H1 (cell line): Measurements from ENCODE around the gene TMEM156. TPM values are rescaled to one million over a fixed set of nuclear protein-coding genes. Genes with fewer than 3 reads are reported as not detected.

Experiments used
- CTCF ChIA-PET: fragments of 300-600 bp; sonication (Branson Sonifier 250); formaldehyde crosslinking; loops from one replicate; lab custom pipeline; 2021; ENCODE audit not compliant: partially characterized antibody; lab: Charles Lee
- POLR2A ChIA-PET: fragments of 300-600 bp; sonication (Branson Sonifier 250); formaldehyde crosslinking; loops from one replicate; lab custom pipeline; 2021; ENCODE audit warnings: inconsistent platforms; ENCODE audit not compliant: partially characterized antibody; lab: Charles Lee
- DNase-seq, 2 experiments: peaks; one replicate each; pipeline versions ENCODE4 v3.0.0 to v3.0.0-alpha.2; 2010 to 2022; ENCODE audit warnings: low spot score in 2 of 2, low read depth in 1 of 2, mixed read lengths in 1 of 2
- FAIRE-seq: peaks from 2 replicates; lab custom pipeline; 2011; peaks lifted over from hg19 to GRCh38; lab: Jason Lieb, UNC
- H2AFZ ChIP-seq: 2 replicates; pipeline ENCODE4 v1.8.1; 2012; ENCODE audit warnings: low read length, inconsistent platforms
- H2AK5ac ChIP-seq: 2 replicates; pipeline ENCODE4 v1.6.1; 2013; ENCODE audit warnings: low read depth, low read length
- H2BK120ac ChIP-seq: replicated peaks from 2 replicates; pipeline ENCODE3; 2013; ENCODE audit warnings: low read depth, low read length, inconsistent platforms
- H2BK12ac ChIP-seq: 2 replicates; pipeline ENCODE4 v1.6.1; 2013; ENCODE audit warnings: low read depth, low read length
- H2BK15ac ChIP-seq: 2 replicates; pipeline ENCODE4 v1.6.1; 2013; ENCODE audit warnings: low read length
- H2BK20ac ChIP-seq: 2 replicates; pipeline ENCODE4 v1.6.1; 2013; ENCODE audit warnings: low read length
- H2BK5ac ChIP-seq: 2 replicates; pipeline ENCODE4 v1.6.1; 2013; ENCODE audit warnings: low read depth, low read length
- H3K14ac ChIP-seq: 2 replicates; pipeline ENCODE4 v1.6.1; 2013; ENCODE audit warnings: inconsistent platforms; ENCODE audit not compliant: insufficient read length
- H3K18ac ChIP-seq: 2 replicates; pipeline ENCODE4 v1.6.1; 2013; ENCODE audit warnings: low read length; ENCODE audit errors: extremely low read depth
- H3K23ac ChIP-seq: 2 replicates; pipeline ENCODE4 v1.6.1; 2013; ENCODE audit warnings: inconsistent platforms; ENCODE audit not compliant: insufficient read length
- H3K23me2 ChIP-seq: 2 replicates; pipeline ENCODE4 v1.6.1; 2013; ENCODE audit warnings: low read depth, low read length
- H3K27ac ChIP-seq: 2 replicates; pipeline ENCODE4 v1.6.1; 2011; ENCODE audit warnings: low read depth, low read length, inconsistent platforms
- H3K27me3 ChIP-seq, 4 experiments: replicated peaks in 1 of 4; 1 replicate in 1 of 4; 2 replicates in 3 of 4; pipeline versions ENCODE4 v1.6.1 to v1.8.1; 2011 to 2013; ENCODE audit warnings: low read length in 3 of 4, mild to moderate bottlenecking in 3 of 4, inconsistent platforms in 2 of 4, mixed read lengths in 2 of 4, moderate library complexity in 1 of 4; ENCODE audit not compliant: control insufficient read depth in 3 of 4, insufficient read depth in 3 of 4; ENCODE audit errors: extremely low read depth in 1 of 4
- H3K36me3 ChIP-seq, 4 experiments: 2 replicates each; pipeline versions ENCODE4 v1.6.1 to v1.8.1; 2011 to 2013; ENCODE audit warnings: mild to moderate bottlenecking in 4 of 4, low read length in 3 of 4, moderate library complexity in 2 of 4, control low read depth in 1 of 4, inconsistent platforms in 1 of 4; ENCODE audit not compliant: insufficient read depth in 4 of 4, control insufficient read depth in 2 of 4
- H3K4ac ChIP-seq: replicated peaks from 2 replicates; pipeline ENCODE3; 2013; ENCODE audit warnings: low read length, low read depth, mixed read lengths, inconsistent platforms; ENCODE audit not compliant: insufficient read length
- H3K4me1 ChIP-seq, 4 experiments: replicated peaks in 1 of 4; 1 replicate in 1 of 4; 2 replicates in 3 of 4; pipeline versions ENCODE4 v1.6.1 to v1.8.1; 2011 to 2013; ENCODE audit warnings: low read length in 3 of 4, inconsistent platforms in 2 of 4, mixed read lengths in 1 of 4; ENCODE audit not compliant: insufficient read depth in 4 of 4, control insufficient read depth in 3 of 4
- H3K4me2 ChIP-seq, 2 experiments: 2 replicates each; pipeline versions ENCODE4 v1.6.1 to v1.8.1; 2011 to 2013; ENCODE audit warnings: low read depth in 2 of 2, low read length in 2 of 2, control low read depth in 1 of 2, inconsistent platforms in 1 of 2, mild to moderate bottlenecking in 1 of 2; ENCODE audit not compliant: insufficient read depth in 1 of 2
- H3K4me3 ChIP-seq, 4 experiments: fragments of 200-600, 300-600 bp in 1 of 4; sonication (generic), shearing (Covaris generic), sonication (Bioruptor Twin) in 1 of 4; 2 replicates each; pipeline versions ENCODE4 v1.5.1 to v1.8.1; 2011 to 2016; ENCODE audit warnings: low read length in 4 of 4, low read depth in 3 of 4, control low read depth in 2 of 4, inconsistent platforms in 2 of 4, mild to moderate bottlenecking in 2 of 4, mixed read lengths in 1 of 4, moderate library complexity in 1 of 4; ENCODE audit not compliant: insufficient read depth in 2 of 4; ENCODE audit errors: extremely low read depth in 1 of 4
- H3K56ac ChIP-seq: replicated peaks from 2 replicates; pipeline ENCODE3; 2013; ENCODE audit warnings: low read depth, mild to moderate bottlenecking, mixed read lengths, low read length, inconsistent platforms; ENCODE audit not compliant: insufficient read length
- H3K79me1 ChIP-seq: 2 replicates; pipeline ENCODE4 v1.6.1; 2013; ENCODE audit warnings: low read depth, low read length, control low read depth
- H3K79me2 ChIP-seq, 2 experiments: 2 replicates each; pipeline versions ENCODE4 v1.6.1 to v1.8.1; 2012 to 2013; ENCODE audit warnings: low read length in 2 of 2, mild to moderate bottlenecking in 2 of 2, inconsistent platforms in 1 of 2; ENCODE audit not compliant: insufficient read depth in 2 of 2, control insufficient read depth in 1 of 2
- H3K9ac ChIP-seq, 4 experiments: replicated peaks in 1 of 4; 1 replicate in 1 of 4; 2 replicates in 3 of 4; pipeline versions ENCODE4 v1.6.1 to v1.8.1; 2011 to 2013; ENCODE audit warnings: low read depth in 3 of 4, low read length in 3 of 4, control low read depth in 2 of 4, mild to moderate bottlenecking in 2 of 4, moderate library complexity in 2 of 4, inconsistent platforms in 1 of 4; ENCODE audit errors: extremely low read depth in 1 of 4
- H3K9me3 ChIP-seq, 2 experiments: 2 replicates each; pipeline versions ENCODE4 v1.6.1 to v1.8.1; 2012 to 2013; ENCODE audit warnings: mild to moderate bottlenecking in 2 of 2, moderate library complexity in 2 of 2, control low read depth in 1 of 2, inconsistent platforms in 1 of 2, low read depth in 1 of 2, low read length in 1 of 2, mixed read lengths in 1 of 2; ENCODE audit not compliant: insufficient read depth in 2 of 2
- H4K20me1 ChIP-seq, 2 experiments: replicated peaks in 1 of 2; 2 replicates each; pipeline versions ENCODE3 to v1.8.1; 2011 to 2013; ENCODE audit warnings: inconsistent platforms in 2 of 2, low read length in 2 of 2, mild to moderate bottlenecking in 1 of 2; ENCODE audit not compliant: insufficient read depth in 2 of 2, control insufficient read depth in 1 of 2
- H4K5ac ChIP-seq: 2 replicates; pipeline ENCODE4 v1.6.1; 2013; ENCODE audit warnings: low read length, low read depth, mixed read lengths, inconsistent platforms; ENCODE audit not compliant: insufficient read length
- H4K8ac ChIP-seq: 2 replicates; pipeline ENCODE4 v1.8.0; 2013; ENCODE audit warnings: mild to moderate bottlenecking, moderate library complexity, low read length, inconsistent platforms; ENCODE audit not compliant: insufficient read depth; ENCODE audit errors: extremely low read depth
- H4K91ac ChIP-seq: replicated peaks from 2 replicates; pipeline ENCODE3; 2013; ENCODE audit warnings: low read length, mixed read lengths, inconsistent platforms; ENCODE audit not compliant: insufficient read length
- ASH2L ChIP-seq: fragments of 200-600, 300-600 bp; sonication (generic); IDR thresholded peaks from one replicate; pipeline ENCODE4 v1.7.1; 2017; ENCODE audit warnings: low read length
- ATF3 ChIP-seq: IDR thresholded peaks from 2 replicates; pipeline ENCODE4 v1.6.1; 2011; ENCODE audit warnings: low read depth, mild to moderate bottlenecking, low read length; ENCODE audit not compliant: insufficient read depth
- CBX8 ChIP-seq: fragments of 300-800, 300-1000 bp; sonication (generic); IDR thresholded peaks from 2 replicates; pipeline ENCODE4 v1.7.1; 2016; ENCODE audit warnings: low read depth, low read length, borderline replicate concordance
- E2F6 ChIP-seq: IDR thresholded peaks from 2 replicates; pipeline ENCODE4 v1.6.1; 2012; ENCODE audit warnings: inconsistent platforms
- FOSL1 ChIP-seq: IDR thresholded peaks from 2 replicates; pipeline ENCODE4 v1.6.1; 2011; ENCODE audit warnings: mild to moderate bottlenecking, low read depth, low read length, moderate library complexity; ENCODE audit not compliant: insufficient read depth
- POLR2A ChIP-seq, 2 experiments: IDR thresholded peaks; 1 replicate in 1 of 2; 2 replicates in 1 of 2; pipeline ENCODE4 v1.6.1; 2011; ENCODE audit warnings: low read depth in 2 of 2, low read length in 2 of 2, mild to moderate bottlenecking in 2 of 2; ENCODE audit errors: control extremely low read depth in 1 of 2
- RXRA ChIP-seq: IDR thresholded peaks from 2 replicates; pipeline ENCODE4 v1.6.1; 2011; ENCODE audit warnings: low read depth, mild to moderate bottlenecking, low read length, moderate library complexity; ENCODE audit not compliant: insufficient read depth
- SIRT6 ChIP-seq: IDR thresholded peaks from one replicate; pipeline ENCODE4 v1.7.1; 2012; ENCODE audit warnings: low read length, inconsistent platforms
- SP4 ChIP-seq: IDR thresholded peaks from 2 replicates; pipeline ENCODE4 v1.6.1; 2012; ENCODE audit warnings: low read length, inconsistent platforms
- SRF ChIP-seq: IDR thresholded peaks from 2 replicates; pipeline ENCODE4 v1.6.1; 2011; ENCODE audit warnings: mild to moderate bottlenecking, low read depth, low read length, moderate library complexity
- WGBS, 2 experiments: shearing (Covaris generic) in 1 of 2; methylation state at CpG; one replicate each; pipeline versions ENCODE4 v1.1.6 to v1.1.7; 2013 to 2015; ENCODE audit warnings: low lambda C conversion rate in 2 of 2, mixed read lengths in 2 of 2, inconsistent platforms in 1 of 2, low coverage in 1 of 2, missing lambda C conversion rate in 1 of 2; ENCODE audit not compliant: insufficient replicate concordance in 2 of 2, insufficient coverage in 1 of 2, insufficient read length in 1 of 2; ENCODE audit errors: extremely low coverage in 1 of 2, missing lambda C conversion rate in 1 of 2; 5-methylcytosine and 5-hydroxymethylcytosine counted together
- polyA plus RNA-seq, 7 experiments: library from polyadenylated mRNA; depleted of rRNA in 3 of 7; stranded (reverse) in 5 of 7; unstranded in 2 of 7; fragments of >200 nt in 5 of 7; fragments of 200-250 nt in 2 of 7; gene quantifications; 1 replicate in 5 of 7; 2 replicates in 1 of 7; 4 replicates in 1 of 7; pipeline versions ENCODE4 v1.2.1 to v1.2.3, GENCODE V29; 2011 to 2013; ENCODE audit warnings: missing spikeins in 2 of 7, mixed read lengths in 2 of 7
- total RNA-seq: library from RNA; stranded (reverse); fragmentation: NEBNext Ultra II Directional; extraction: Animal tissue kit (Norgen Biotek cat#: 25700); gene quantifications from 2 replicates; pipeline ENCODE4 v1.2.1, GENCODE V29; 2021

TMEM156 gene
- total and polyA plus RNA-seq, 2 of the 8 experiments (the other 6 are each of a cell fraction or from before 2014, with no cell fraction given) = not detected

DNA sequence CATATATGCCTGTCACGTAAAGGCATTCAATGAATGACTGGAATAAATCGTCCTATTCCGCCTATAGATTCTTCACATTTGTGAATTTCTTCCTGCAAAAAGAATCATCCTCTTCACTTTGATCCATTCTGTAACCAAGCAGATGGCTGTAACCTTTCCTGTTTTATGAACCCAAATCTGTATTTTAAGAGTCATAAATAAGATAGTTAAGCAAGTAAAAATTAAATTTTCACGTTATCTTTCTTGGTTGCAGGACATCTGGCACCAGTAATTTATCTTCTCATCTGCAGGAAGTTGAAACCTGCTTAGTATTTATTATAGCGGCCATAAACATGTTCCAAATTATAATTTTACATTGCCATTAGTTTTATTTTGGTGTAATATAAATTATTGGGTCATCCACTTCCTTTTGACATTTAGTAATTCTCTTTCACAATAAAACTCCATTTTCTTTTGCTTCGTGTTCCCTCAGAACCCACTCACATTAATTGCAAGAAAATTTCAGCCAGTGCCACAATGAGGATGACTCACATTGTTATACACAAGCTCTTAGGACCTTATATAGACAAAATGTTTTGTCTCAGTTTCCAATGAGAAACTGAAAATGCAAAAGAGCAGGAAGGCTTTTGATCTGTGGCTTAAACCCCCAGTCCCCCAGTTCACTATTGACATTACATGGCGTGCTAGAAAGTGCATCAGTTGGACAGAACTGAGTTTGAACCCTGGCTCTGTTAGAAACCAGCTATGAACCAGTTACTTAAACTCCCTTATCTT is 51.1 kb downstream of the TMEM156 start:
- H3K9ac ChIP-seq = no peak overlapping the region
- no peak overlapping the region for H2BK12ac ChIP-seq
- no peak overlapping the region for H2AFZ ChIP-seq
- H3K4ac ChIP-seq = no peak overlapping the region
- no peak for FAIRE-seq
- ChIA-PET POLR2A (no interaction called here), CTCF (no interaction called here)
- H3K27ac ChIP-seq = no peak overlapping the region
- no peak overlapping the region for H2BK120ac ChIP-seq
- H3K9me3 ChIP-seq = no peaks in the 10 kb centered on the region
- H3K56ac ChIP-seq = no peak overlapping the region
- H4K8ac ChIP-seq = no peak overlapping the region
- no peaks in the 10 kb centered on the region for H3K79me1 ChIP-seq
- H3K4me2 ChIP-seq = no peak overlapping the region
- H3K4me1 ChIP-seq = no peaks in the 10 kb centered on the region; a peak in 1 of 7 replicates
- no peak overlapping the region for H2AK5ac ChIP-seq
- TF ChIP-seq ATF3 = no peak
- TF ChIP-seq SP4 = no peak
- no peak for TF ChIP-seq ASH2L
- TF ChIP-seq SIRT6 = no peak
- TF ChIP-seq SRF = no peak
- no peak for TF ChIP-seq POLR2A (IDR thresholded peaks at IDR 0.05; ENCODE audit: control extremely low read depth in 1 of 2, low read depth in 2 of 2, low read length in 2 of 2)
- TF ChIP-seq RXRA = no peak
- TF ChIP-seq E2F6 = no peak
- no peak for TF ChIP-seq CBX8
- no peak for TF ChIP-seq FOSL1
- TF ChIP-seq, all 59 proteins: peak for 0
- Histone ChIP-seq H2BK15ac (no peak overlapping the region), H3K18ac (no peak overlapping the region), H3K36me3 (no peaks in the 10 kb centered on the region), H4K91ac (no peak overlapping the region), H3K23ac (no peak overlapping the region), H3K14ac (no peak overlapping the region), H2BK5ac (no peak overlapping the region), H2BK20ac (no peak overlapping the region), H3K27me3 (no peaks in the 10 kb centered on the region), H3K4me3 (no peak overlapping the region), H4K5ac (no peak overlapping the region), H3K23me2 (no peaks in the 10 kb centered on the region), H3K79me2 (no peaks in the 10 kb centered on the region), H4K20me1 (no peaks in the 10 kb centered on the region)
- 77% methylated on average over 7 of the region's 7 CpGs; no CpG with 5 or more reads in 1 of the 2 experiments for WGBS, 2 experiments
- no peak for DNase-seq
